Neutrophil (primary cell): ENCODE measurements around the gene KCNQ2.

Experiments used
- H3K27ac ChIP-seq: fragments of 200-600 bp; sonication (generic); 2 replicates; pipeline ENCODE4 v1.5.1; 2016; ENCODE audit warnings: mild to moderate bottlenecking, moderate library complexity
- H3K27me3 ChIP-seq: fragments of 200-600 bp; sonication (generic); 2 replicates; pipeline ENCODE4 v1.6.0; 2016; ENCODE audit warnings: mild to moderate bottlenecking
- H3K36me3 ChIP-seq: fragments of 200-600 bp; sonication (generic); 2 replicates; pipeline ENCODE4 v1.5.1; 2017
- H3K4me1 ChIP-seq, 2 experiments: fragments of 200-600 bp in 1 of 2; sonication (generic) in 1 of 2; 1 replicate in 1 of 2; 2 replicates in 1 of 2; pipeline versions ENCODE4 v1.5.1 to v1.6.1; 2013 to 2016; ENCODE audit warnings: low read depth in 1 of 2, low read length in 1 of 2, mild to moderate bottlenecking in 1 of 2, moderate library complexity in 1 of 2; ENCODE audit not compliant: control insufficient read depth in 1 of 2, insufficient read depth in 1 of 2
- H3K4me3 ChIP-seq, 2 experiments: fragments of 200-600 bp in 1 of 2; sonication (generic) in 1 of 2; 1 replicate in 1 of 2; 2 replicates in 1 of 2; pipeline ENCODE4 v1.5.1; 2013 to 2016; ENCODE audit warnings: low read depth in 1 of 2, low read length in 1 of 2, mild to moderate bottlenecking in 1 of 2, moderate library complexity in 1 of 2
- H3K9me3 ChIP-seq: fragments of 200-600 bp; sonication (generic); 2 replicates; pipeline ENCODE4 v1.5.1; 2016
- CTCF ChIP-seq: fragments of 200-600 bp; sonication (generic); IDR thresholded peaks from 2 replicates; pipeline ENCODE4 v1.5.1; 2016; ENCODE audit warnings: antibody characterized with exemption

Gene KCNQ2

GRCh38 chr20:63486300-63486855 lies 13.9 kb upstream of the KCNQ2 start:
- H3K27ac ChIP-seq: no peak overlapping the region
- H3K4me1 ChIP-seq: no peaks in the 10 kb centered on the region
- H3K36me3 ChIP-seq: no peaks in the 10 kb centered on the region
- peaks cover 88% of the 10 kb centered on the region for H3K27me3 ChIP-seq
- TF ChIP-seq CTCF: no peak
- no peaks in the 10 kb centered on the region for H3K9me3 ChIP-seq
- no peak overlapping the region for H3K4me3 ChIP-seq

GRCh38 chr20:63484651-63485403 lies 12.4 kb upstream of the KCNQ2 start:
- TF ChIP-seq CTCF: no peak
- Histone ChIP-seq H3K27ac (no peak overlapping the region), H3K4me1 (no peaks in the 10 kb centered on the region), H3K27me3 (peaks cover 88% of the 10 kb centered on the region), H3K36me3 (no peaks in the 10 kb centered on the region), H3K4me3 (no peak overlapping the region), H3K9me3 (no peaks in the 10 kb centered on the region)

- Histone ChIP-seq H3K36me3 (no peaks in the 10 kb centered on the region), H3K27ac (no peak overlapping the region), H3K4me1 (no peaks in the 10 kb centered on the region), H3K9me3 (no peaks in the 10 kb centered on the region), H3K27me3 (peaks cover 87% of the 10 kb centered on the region), H3K4me3 (no peak overlapping the region)
- TF ChIP-seq CTCF: no peak
These were observed 11.8 kb upstream of the KCNQ2 start for GRCh38 chr20:63484236-63484635.

- no peak for TF ChIP-seq CTCF
- H3K4me3 ChIP-seq: no peak overlapping the region
- peaks cover 87% of the 10 kb centered on the region for H3K27me3 ChIP-seq
- no peaks in the 10 kb centered on the region for H3K9me3 ChIP-seq
- H3K36me3 ChIP-seq: no peaks in the 10 kb centered on the region
- H3K27ac ChIP-seq: no peak overlapping the region
- H3K4me1 ChIP-seq: no peaks in the 10 kb centered on the region
These were observed 11.4 kb upstream of the KCNQ2 start for GRCh38 chr20:63483834-63484233.

- Histone ChIP-seq H3K36me3 (no peaks in the 10 kb centered on the region), H3K4me3 (no peak overlapping the region), H3K4me1 (no peaks in the 10 kb centered on the region), H3K9me3 (no peaks in the 10 kb centered on the region), H3K27me3 (peaks cover 87% of the 10 kb centered on the region), H3K27ac (no peak overlapping the region)
- TF ChIP-seq CTCF: no peak
These were observed 9.6 kb upstream of the KCNQ2 start for GRCh38 chr20:63482021-63482587.
